NCI-H1092 treated with DMSO at 0.1 percent for 48 hours (cell line): ENCODE data around the gene GDAP1L1.

Source experiments
- DNase-seq: peaks from one replicate; lab custom pipeline; 2025; lab: John Stamatoyannopoulos, UW

GDAP1L1 gene

GRCh38 chr20:44247131-44247571 lies at the start of gene GDAP1L1:
GDAP1L1 (plus strand) TSS chr20:44247308; CDS start chr20:44247335, 27 bp downstream.
- peak; percentile 21 for DNase-seq

DNA sequence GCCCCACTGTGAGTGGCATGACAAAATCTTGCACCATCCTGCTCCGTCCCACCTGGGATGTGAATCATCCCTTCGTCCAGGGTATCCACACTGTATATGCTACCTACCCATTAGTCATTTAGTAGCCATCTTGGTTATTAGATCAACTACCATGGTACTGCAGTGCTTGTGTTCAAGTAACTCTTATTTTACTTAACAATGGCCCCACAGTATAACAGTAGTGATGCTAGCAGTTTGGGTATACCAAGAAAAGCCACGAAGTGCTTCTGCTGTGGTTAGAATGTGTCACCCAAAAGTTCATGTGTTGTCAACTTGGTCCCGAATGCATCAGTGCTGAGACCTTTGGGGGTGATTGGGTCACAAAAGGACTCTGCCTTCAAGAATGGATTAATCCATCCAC lies 48.2 kb upstream of the GDAP1L1 start:
- DNase-seq: no peak

DNA sequence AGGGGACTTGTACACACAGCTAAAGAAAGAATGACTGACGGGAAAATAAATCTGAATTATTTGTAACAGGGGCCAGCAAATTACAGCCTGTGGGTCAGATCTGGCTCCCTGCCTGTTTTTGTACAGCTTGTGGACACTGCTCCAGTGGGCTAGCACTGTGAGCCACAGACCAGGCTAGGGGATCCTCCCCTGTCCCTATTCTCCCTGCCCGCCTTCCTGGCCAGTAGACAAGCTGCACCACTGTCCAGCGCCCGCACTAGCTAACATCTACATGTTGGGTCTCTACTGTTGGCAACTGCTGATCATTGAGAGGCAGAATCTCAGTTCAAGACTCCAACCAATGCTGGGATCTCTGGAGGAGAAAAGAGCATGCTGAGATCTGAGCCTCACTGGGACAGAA lies 47.2 kb upstream of the GDAP1L1 start:
- no peak for DNase-seq

DNA sequence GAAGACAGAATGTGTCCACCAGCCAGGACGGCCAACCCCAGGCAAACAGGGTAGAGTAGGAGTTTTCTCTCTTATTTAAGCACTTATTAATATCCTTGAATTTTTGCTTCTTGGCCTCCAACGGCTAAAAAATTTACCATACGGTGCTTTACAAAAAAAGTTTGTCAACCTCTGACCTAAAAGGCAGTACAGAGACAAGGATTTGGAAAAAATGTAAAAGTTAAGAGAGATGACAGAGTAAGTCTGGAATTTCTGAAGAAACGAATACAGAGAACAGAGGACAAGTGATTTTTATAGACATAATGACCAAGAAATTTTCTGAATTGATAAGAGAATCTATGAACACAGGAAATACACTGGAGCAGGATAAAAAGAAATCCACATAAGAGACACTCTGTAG lies 46.7 kb upstream of the GDAP1L1 start:
- no peak for DNase-seq

GRCh38 chr20:44200983-44201382 lies 46.1 kb upstream of the GDAP1L1 start:
- DNase-seq: no peak

GRCh38 chr20:44203161-44203560 lies 43.9 kb upstream of the GDAP1L1 start:
- no peak for DNase-seq

DNA sequence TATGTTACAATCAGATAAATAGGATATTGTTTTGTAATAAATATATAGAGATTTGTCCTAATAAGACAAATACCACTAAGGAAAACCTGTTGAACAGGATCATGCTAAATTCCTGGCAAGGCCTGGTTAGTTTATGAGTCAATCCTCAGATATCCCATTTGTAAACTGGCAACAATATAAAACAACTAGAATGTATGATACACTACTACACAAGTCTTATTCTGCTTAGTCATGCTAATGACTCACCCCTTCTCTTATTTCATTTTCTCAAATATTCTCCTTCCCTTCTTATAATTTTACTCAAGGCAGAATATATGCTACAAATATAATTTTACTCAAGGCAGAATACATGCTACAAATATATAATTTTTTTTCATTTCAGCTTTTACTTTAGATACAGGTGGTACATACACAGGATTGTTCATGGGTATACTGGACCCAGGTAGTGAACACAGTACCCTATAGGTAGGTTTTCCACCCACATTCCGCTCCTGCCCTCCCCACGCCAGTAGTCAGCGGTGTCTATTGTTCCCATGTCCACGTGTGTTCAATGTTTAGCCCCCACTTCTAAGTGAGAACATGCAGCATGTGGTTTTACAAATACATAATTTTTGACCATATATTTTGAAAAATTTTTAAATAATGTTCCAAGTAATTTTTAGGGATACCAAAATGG lies 42.8 kb upstream of the GDAP1L1 start:
- DNase-seq: no peak

GRCh38 chr20:44204832-44205215 lies 42.3 kb upstream of the GDAP1L1 start:
- DNase-seq: no peak

GRCh38 chr20:44206132-44206531 lies 41.0 kb upstream of the GDAP1L1 start:
- DNase-seq: peak; percentile 11

GRCh38 chr20:44207126-44207723 lies 39.9 kb upstream of the GDAP1L1 start:
- DNase-seq: no peak

GRCh38 chr20:44208165-44208564 lies 38.9 kb upstream of the GDAP1L1 start:
- no peak for DNase-seq

- DNase-seq: no peak
Measured at GRCh38 chr20:44208770-44209169, 38.3 kb upstream of the GDAP1L1 start.

GRCh38 chr20:44209686-44210405 lies 37.3 kb upstream of the GDAP1L1 start:
- DNase-seq: no peak

DNA sequence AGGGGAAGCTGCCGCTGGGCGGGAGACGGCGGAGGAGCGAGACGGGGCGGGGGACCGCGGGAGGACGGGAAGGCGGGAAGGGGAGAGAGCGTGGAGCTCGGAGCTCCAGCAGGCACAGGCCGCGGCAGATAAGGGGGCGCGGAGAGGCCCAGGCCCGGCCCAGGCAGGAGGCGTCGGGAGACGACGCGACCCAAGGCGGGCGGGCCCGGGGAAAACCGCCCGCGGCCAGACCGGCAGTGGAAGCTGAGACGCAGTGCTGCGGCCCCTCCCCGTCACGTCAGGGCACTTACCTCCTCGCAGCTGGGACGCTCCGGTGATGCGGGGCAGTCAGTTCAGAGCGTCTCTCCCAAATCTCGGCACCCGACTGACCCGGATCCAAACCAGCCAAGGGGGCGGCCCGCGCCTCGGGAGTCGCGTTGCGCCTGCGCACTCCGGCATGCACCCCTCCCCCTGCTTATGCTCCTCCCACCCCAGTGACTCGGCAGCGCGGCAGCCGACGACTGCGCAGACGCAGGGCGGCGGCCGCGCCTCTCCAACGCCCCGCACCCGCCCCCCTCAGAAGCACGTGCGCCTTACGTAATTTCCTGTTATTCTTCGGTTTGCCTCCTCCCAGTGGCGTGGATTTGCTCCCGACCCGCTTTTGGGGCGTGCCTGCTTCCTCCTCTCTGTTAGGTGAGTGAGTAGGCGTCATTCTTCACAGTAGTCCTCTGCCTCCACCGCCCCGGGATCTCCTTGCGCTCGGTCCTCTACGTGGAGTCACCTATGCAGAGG lies 36.5 kb upstream of the GDAP1L1 start, which contains the start of gene OSER1:
Gene OSER1, minus strand, starts transcription at position 366 of the 771 bp plus-strand sequence. CDS start 3,814 bp downstream, outside the sequence.
- DNase-seq: peak; percentile 97

- peak; percentile 41 for DNase-seq
Measured at GRCh38 chr20:44211177-44212039, 35.7 kb upstream of the GDAP1L1 start.

DNA sequence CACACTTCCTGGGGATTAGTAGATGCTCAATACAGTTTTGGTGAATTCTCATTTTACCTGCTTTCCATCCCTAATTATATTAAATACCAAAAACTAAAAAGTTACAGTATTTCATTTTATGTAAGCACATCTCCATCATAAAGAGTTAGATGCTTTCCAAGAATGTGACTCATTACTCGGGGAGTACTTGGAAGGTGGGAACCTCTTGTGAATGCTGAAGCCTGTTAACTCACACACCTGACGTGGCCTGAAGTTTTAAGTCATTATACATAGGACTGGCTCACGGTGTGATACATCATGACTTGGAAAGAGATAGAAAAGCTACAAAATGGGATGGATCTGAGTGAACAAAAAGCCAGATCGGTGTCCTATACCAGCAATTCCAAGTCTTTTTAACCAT lies 34.3 kb upstream of the GDAP1L1 start:
- DNase-seq: no peak

GRCh38 chr20:44215125-44215524 lies 32.0 kb upstream of the GDAP1L1 start:
- peak; percentile 48 for DNase-seq

GRCh38 chr20:44217342-44218092 lies 29.6 kb upstream of the GDAP1L1 start:
- DNase-seq: peak; percentile 60

- no peak for DNase-seq
Measured at GRCh38 chr20:44218446-44218845, 28.7 kb upstream of the GDAP1L1 start.

- no peak for DNase-seq
Measured at GRCh38 chr20:44219170-44219730, 27.9 kb upstream of the GDAP1L1 start.
